SKM-1 (cell line): ENCODE data around the gene MPLKIP.
"Not testable (repeated sequence)": the region's sequence is repeated elsewhere in the genome, so short reads cannot be mapped to it uniquely, and the experiment has no call there.

Source experiments
- DNase-seq: peaks from one replicate; lab custom pipeline; 2025; ENCODE audit not compliant: unreplicated experiment; lab: John Stamatoyannopoulos, UW

The MPLKIP gene

GRCh38 chr7:40133561-40134427 lies 628 bp downstream of the MPLKIP start:
- DNase-seq, result no peak

DNA sequence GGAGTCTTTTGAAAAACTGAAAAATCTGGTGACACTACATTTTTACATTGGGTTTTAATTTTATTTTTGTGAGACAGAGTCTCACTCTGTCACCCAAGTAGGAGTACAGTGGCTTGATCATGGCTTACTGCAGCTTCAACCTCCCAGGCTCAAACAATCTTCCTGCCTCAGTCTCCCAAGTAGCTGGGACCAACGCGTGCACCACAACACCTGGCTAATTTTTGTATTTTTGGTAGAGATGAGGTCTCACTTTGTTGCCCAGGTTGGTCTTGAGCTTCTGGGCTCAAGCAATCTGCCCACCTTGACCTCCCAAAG lies 11.5 kb downstream of the MPLKIP start:
- DNase-seq, result no peak

- DNase-seq, result not testable (repeated sequence)
These were observed 12.1 kb downstream of the MPLKIP start for GRCh38 chr7:40122100-40122939.

DNA sequence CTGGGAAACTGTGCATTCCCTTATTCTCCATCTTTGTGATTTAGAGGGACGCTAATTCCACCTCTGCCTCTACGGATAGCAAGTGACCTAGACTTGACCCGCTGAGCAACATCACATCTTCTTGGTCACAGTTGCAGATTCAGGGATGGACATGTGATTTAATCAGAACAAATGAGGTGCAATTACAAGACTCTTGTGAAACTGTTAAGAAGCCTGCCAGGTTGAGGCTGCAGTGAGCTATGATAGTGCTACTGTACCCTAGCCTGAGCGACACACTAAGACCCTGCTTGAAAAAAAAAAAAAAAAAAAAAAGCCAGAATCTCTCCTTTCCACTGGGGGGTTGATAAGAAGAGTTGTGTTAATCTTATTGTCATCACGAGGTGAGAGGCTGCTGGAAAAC lies 14.4 kb downstream of the MPLKIP start:
- no peak for DNase-seq

GRCh38 chr7:40118201-40118600 lies 16.2 kb downstream of the MPLKIP start:
- DNase-seq, result not testable (repeated sequence)

DNA sequence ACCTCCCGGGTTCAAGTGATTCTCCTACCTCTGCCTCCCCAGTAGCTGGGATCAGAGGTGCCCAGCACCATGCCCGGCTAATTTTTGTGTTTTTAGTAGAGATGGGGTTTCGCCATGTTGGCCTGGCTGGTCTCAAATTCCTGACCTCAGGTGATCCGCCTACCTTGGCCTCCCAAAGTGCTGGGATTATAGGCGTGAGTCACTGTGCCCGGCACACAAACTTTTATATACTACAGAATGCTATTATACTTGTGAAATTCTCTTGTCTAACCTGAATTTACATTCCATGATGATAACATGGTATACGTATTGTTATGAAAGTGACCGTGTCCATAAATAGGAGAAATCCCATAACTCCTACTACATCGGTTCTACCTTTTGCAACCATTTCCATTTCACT lies 17.2 kb downstream of the MPLKIP start:
- DNase-seq, result not testable (repeated sequence)

DNA sequence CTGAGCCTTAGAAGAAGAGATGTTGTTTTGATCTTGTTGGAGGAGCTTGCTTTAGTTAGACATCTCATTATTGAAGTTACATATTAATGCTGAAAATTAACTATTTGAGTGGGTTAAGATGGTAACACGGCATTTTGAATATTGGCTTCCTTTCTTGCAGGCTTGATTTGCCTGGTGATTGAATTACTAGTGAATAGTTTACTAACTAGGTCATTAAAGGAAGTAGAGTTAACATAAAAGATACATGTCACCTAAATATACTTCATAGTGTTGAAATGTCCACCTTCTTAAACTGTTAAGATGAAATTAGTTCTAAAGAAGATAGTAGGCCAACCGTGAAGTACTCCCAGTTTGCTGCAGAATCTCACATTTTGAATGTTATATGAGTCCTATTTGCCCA lies 18.5 kb downstream of the MPLKIP start:
- DNase-seq, result no peak

DNA sequence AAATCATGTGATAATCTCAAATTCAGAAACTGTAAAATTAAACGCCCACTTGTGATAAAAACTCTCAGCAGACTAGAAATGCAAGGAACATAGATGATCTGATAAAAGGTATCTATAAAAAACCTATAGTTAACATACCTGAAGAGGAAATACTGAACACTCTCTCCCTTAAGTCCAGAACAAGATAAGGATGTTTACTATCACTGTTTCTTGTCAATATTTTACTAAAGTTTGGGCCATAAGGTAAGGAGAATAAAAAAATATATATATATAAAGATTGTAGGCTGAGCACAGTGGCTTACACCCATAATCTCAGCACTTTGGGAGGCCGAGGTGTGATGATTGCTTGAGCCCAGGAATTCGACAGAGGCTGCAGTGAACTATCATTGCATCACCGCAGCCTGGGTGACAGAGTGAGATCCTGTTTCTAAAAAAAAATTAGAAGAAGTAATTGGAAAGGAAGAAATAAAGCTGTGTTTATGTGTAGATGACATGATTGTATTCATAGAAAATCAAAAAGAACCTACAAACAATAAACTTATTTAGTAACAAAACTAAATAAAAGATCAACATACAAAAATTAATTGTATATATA lies 28.4 kb downstream of the MPLKIP start:
- DNase-seq, result peak; percentile 23

DNA sequence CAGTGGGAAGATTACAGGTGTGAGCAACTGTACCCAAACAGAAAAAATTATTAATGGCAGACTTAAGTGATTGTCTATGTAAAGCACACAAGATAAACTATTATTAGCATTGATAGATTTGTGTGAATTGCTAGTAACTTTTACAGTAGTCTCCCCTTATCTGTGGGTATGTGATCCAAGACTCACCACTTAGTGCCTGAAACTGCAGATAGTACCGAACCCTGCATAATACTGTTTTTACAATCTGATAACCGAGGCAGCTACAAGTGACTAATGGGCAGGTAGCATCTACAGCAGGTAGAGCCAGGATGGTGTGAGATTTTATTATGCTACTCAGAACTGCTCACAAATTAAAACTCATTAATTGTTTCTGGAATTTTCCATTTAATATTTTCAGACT lies 31.5 kb downstream of the MPLKIP start:
- DNase-seq, result no peak

DNA sequence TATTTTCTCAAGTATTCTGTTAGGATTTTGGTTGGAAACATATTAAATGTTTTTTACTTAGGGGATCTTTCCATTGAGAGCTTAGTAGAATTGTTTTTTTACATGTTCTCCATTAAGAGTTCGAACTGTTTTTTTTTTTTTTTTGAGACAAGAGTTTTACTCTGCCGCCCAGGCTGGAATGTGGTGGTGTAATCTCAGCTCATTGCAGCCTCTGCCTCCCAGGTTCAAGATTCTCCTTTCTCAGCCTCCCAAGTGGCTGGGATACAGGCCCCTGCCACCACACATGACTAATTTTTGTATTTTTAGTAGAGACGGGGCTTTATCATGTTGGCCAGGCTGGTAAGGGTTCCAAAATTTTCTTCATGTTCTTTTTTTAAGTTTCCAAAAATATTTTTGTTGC lies 33.2 kb downstream of the MPLKIP start:
- no peak for DNase-seq

DNA sequence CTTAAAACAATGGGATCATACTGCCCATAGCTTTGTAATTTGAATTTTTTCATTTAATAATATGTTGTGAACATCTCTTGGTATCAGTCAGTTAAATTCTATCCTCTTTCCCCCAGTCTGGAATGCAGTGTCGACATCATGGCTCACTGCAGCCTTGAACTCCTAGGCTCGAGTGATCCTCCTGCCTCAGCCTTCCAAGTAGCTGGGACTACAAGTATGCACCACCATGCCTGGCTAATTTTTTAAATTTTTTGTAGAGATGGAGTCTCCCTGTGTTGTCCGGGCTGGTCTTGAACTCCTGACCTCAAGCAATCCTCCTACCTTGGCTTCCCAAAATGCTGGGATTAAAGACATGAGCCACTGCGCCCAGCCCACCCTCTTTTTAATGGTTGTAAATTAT lies 34.6 kb downstream of the MPLKIP start:
- no peak for DNase-seq

DNA sequence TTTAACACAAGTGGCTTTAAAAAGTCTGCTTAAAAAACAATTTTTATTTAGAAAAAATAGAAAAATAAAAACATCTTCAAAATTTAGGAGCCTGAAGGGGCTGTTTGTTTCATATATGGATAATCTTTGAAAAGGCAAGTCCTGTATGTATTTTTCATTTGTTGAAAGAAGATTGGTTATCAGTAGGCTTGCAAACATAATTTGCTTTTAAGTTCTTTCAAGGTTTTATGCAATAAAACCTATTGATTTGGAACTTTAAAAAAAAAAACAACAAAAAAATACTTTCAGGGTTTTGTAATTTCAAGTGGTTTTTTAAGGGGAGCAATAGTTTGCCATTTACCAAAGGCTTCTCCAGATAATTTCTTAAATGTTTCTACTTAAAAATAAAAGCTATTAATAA lies 35.6 kb downstream of the MPLKIP start:
- no peak for DNase-seq

GRCh38 chr7:40097728-40098127 lies 36.7 kb downstream of the MPLKIP start:
- no peak for DNase-seq

- no peak for DNase-seq
These were observed 38.6 kb downstream of the MPLKIP start for GRCh38 chr7:40095695-40096327.

GRCh38 chr7:40095230-40095629 lies 39.2 kb downstream of the MPLKIP start:
- no peak for DNase-seq

- DNase-seq, result no peak
These were observed 40.6 kb downstream of the MPLKIP start for GRCh38 chr7:40093631-40094350.

DNA sequence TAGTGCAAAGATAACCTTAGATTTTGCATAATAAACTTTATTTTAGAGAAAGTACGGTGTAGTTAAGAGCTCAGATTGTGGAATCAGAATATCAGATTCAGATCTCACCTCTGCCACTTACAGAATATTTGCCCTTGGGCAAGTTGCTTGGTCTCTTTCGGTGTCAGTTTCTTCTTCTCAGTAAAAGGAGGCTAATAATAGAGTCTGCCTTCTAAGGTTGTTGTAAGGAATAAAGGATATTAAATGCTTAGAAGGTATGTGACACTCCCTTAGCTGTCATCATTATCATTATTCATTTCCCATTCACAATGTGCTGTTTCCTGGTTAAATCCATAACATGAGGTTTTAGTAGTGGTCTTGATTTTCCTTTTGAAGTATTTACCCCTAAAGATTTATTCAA lies 42.2 kb downstream of the MPLKIP start:
- DNase-seq, result no peak

DNA sequence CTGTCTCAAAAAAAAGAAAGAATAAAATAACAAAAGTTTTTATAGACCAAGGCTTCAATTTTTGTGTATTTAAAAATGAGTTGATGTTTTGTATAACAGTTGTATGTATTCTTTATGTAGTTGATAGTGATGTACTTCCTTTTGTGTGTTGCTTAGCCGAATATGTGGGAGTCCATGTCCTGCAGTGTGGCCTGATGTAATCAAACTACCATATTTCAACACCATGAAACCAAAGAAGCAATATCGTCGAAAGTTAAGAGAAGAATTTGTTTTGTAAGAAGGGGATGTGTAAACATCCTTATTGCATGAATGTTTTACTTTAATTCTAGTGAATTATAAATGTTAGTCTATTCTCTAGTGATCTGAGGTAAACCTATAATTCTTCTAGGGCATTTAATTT lies 56.6 kb downstream of the MPLKIP start:
- peak; percentile 59 for DNase-seq
